MM.1S (cell line): ENCODE results near the gene LRRC15.

Experiments used
- EZH2 ChIP-seq: fragments of 300-600 bp; sonication (generic); optimal IDR thresholded peaks from 2 replicates; pipeline ENCODE3; 2017; ENCODE audit warnings: low read depth, mild to moderate bottlenecking, antibody characterized with exemption, low read length, mixed read lengths
- TF ChIP-seq, protein P1 (sequence below): fragments of 300-600 bp; sonication (generic); IDR thresholded peaks from 2 replicates; pipeline ENCODE4 v1.5.1; 2016; ENCODE audit warnings: antibody characterized with exemption, low read length, mixed read lengths

- no peak for TF ChIP-seq EZH2
- TF ChIP-seq, protein P1, sequence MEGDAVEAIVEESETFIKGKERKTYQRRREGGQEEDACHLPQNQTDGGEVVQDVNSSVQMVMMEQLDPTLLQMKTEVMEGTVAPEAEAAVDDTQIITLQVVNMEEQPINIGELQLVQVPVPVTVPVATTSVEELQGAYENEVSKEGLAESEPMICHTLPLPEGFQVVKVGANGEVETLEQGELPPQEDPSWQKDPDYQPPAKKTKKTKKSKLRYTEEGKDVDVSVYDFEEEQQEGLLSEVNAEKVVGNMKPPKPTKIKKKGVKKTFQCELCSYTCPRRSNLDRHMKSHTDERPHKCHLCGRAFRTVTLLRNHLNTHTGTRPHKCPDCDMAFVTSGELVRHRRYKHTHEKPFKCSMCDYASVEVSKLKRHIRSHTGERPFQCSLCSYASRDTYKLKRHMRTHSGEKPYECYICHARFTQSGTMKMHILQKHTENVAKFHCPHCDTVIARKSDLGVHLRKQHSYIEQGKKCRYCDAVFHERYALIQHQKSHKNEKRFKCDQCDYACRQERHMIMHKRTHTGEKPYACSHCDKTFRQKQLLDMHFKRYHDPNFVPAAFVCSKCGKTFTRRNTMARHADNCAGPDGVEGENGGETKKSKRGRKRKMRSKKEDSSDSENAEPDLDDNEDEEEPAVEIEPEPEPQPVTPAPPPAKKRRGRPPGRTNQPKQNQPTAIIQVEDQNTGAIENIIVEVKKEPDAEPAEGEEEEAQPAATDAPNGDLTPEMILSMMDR: no peak
Observed at GRCh38 chr3:194350726-194351071, 18.8 kb downstream of the LRRC15 start.
